Esophagus squamous epithelium (tissue), 4 donors: Measurements from ENCODE around the gene DCDC2C.

Source experiments
- POLR2A ChIP-seq, 4 donors: fragments of 450-650 bp; IDR thresholded peaks; one replicate each; pipeline ENCODE4 v1.6.1; 2017; ENCODE audit warnings: antibody characterized with exemption in 4 of 4, mild to moderate bottlenecking in 4 of 4, moderate library complexity in 3 of 4
- TF ChIP-seq, protein P1 (sequence below), 6 experiments: fragments of 450-650 bp in 4 of 6; fragments of 200-600 bp in 2 of 6; sonication (generic) in 2 of 6; IDR thresholded peaks; one replicate each; pipeline ENCODE4 v1.5.1; 2016 to 2019; ENCODE audit warnings: antibody characterized with exemption in 6 of 6, mild to moderate bottlenecking in 4 of 6, moderate library complexity in 4 of 6

DNA sequence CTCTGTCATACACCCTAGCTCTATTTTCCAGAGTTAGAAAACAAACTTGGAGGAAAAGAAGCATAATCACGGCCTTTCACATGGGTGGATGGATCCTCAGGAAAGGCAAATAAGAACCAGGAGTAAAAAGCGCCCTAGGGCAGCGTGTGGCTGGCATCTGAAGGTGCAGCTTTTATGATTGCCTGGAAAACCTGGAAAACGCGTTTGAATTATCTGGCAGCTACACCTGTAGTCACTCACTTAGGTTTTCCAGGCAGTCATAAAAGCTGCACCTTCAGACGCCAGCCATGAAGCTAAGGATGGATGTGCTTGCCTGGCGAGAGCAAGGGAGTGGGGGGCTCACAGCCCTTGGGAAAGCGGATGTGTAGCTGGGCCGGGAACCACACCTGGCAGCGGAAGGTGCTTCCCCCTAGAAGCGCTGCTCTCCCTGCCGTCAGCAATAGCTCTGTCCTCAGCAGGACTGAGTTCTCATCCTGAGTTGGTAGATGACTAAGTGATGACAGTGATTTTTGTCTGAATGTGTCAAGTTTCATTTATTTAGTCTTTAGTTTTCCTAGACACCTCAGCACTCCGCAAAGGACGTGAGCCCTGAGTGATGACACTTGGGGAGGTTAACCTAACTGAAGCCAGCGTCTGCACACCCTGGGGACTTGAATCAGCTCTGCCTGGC is 82.0 kb downstream of the DCDC2C start:
- TF ChIP-seq, protein P1, sequence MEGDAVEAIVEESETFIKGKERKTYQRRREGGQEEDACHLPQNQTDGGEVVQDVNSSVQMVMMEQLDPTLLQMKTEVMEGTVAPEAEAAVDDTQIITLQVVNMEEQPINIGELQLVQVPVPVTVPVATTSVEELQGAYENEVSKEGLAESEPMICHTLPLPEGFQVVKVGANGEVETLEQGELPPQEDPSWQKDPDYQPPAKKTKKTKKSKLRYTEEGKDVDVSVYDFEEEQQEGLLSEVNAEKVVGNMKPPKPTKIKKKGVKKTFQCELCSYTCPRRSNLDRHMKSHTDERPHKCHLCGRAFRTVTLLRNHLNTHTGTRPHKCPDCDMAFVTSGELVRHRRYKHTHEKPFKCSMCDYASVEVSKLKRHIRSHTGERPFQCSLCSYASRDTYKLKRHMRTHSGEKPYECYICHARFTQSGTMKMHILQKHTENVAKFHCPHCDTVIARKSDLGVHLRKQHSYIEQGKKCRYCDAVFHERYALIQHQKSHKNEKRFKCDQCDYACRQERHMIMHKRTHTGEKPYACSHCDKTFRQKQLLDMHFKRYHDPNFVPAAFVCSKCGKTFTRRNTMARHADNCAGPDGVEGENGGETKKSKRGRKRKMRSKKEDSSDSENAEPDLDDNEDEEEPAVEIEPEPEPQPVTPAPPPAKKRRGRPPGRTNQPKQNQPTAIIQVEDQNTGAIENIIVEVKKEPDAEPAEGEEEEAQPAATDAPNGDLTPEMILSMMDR (IDR thresholded peaks at IDR 0.05), result no peak
- no peak for TF ChIP-seq POLR2A (IDR thresholded peaks at IDR 0.05)
